ENCODE data around the gene ZRANB3. TPM values are rescaled to one million over a fixed set of nuclear protein-coding genes. Genes with fewer than 3 reads are reported as not detected.

Gene ZRANB3
- total and polyA plus RNA-seq, 2 experiments from 2014 or later = 10.5 to 16.8 TPM

DNA sequence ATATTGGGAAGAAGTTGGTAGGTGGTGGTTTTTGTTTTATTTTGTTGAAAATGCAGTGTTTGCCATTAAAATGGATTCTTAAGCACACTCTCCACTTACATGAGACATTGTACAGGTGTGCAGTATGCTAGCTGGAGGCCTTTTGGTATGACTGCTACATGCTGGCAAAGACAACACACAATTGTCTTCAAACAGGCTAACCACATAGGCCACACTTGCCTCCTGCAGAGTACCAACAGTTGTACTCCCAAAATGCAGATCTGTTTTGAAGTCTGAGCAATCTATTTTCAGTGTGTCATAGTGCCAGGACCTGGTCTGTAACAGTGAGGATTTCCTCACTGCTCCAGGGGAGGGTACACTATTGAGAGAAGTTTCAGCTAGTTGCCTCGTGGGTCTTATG, 213.6 kb downstream of the ZRANB3 start:
- no peak overlapping the region for H2AFZ ChIP-seq
- H3K27me3 ChIP-seq (ENCODE audit: insufficient read depth) = no peaks in the 10 kb centered on the region
- H3K27ac Mint-ChIP-seq = no peak overlapping the region; the same call in 1 of the 2 replicates
- no peaks in the 10 kb centered on the region for H3K36me3 Mint-ChIP-seq (ENCODE audit: low read depth)
- H3K27ac ChIP-seq (ENCODE audit: low read depth) = no peak overlapping the region
- no peaks in the 10 kb centered on the region for H4K20me1 ChIP-seq (replicated peaks; ENCODE audit: insufficient read depth)
- H3K9me2 ChIP-seq (ENCODE audit: insufficient read depth) = no peaks in the 10 kb centered on the region
- no peaks in the 10 kb centered on the region for H3K4me1 ChIP-seq (ENCODE audit: insufficient read depth)
- H3K9me3 Mint-ChIP-seq = no peaks in the 10 kb centered on the region
- H3K4me3 Mint-ChIP-seq = no peak overlapping the region
- TF ChIP-seq JUNB (IDR thresholded peaks at IDR 0.05; ENCODE audit: unreplicated experiment) = no peak
- no peak overlapping the region for H3K4me2 ChIP-seq
- no peaks in the 10 kb centered on the region for H3F3A ChIP-seq (replicated peaks; ENCODE audit: low read depth)
- no peaks in the 10 kb centered on the region for H3K36me3 ChIP-seq (ENCODE audit: insufficient read depth)
- H3K27me3 Mint-ChIP-seq (ENCODE audit: insufficient read depth, low read depth, poor library complexity) = no peaks in the 10 kb centered on the region
- ATAC-seq (no peak), DNase-seq (ENCODE audit: low spot score) (no peak)
- no peaks in the 10 kb centered on the region for H3K4me1 Mint-ChIP-seq
- no peaks in the 10 kb centered on the region for H3K79me2 ChIP-seq (replicated peaks; ENCODE audit: insufficient read depth)
- no peak overlapping the region for H3K4me3 ChIP-seq

DNA sequence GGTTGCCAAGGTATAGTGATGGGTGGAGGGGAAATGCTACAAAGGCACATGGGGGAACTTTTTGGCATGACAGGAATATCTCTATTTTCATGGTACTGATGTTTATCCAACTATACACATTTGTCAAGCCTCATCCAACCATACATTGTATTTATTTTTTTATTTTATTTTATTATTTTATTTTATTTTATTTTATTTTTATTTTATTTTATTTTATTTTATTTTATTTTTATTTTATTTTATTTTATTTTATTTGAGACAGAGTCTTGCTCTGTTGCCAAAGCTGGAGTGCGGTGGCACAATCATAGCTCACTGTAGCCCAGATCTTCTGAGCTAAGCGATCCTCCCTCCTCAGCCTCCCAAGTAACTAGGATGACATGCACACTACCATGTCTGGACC, 219.1 kb downstream of the ZRANB3 start:
- no peak overlapping the region for H3K27ac ChIP-seq (ENCODE audit: low read depth)
- no peak for DNase-seq (ENCODE audit: low spot score)
- no peaks in the 10 kb centered on the region for H3K27me3 ChIP-seq (ENCODE audit: insufficient read depth)
- no peak overlapping the region for H3K4me3 ChIP-seq
- peaks cover 9% of the 10 kb centered on the region for H3K36me3 Mint-ChIP-seq (ENCODE audit: low read depth)
- no peak overlapping the region for H2AFZ ChIP-seq
- no peaks in the 10 kb centered on the region for H3K4me1 ChIP-seq (ENCODE audit: insufficient read depth)
- peaks cover 7% of the 10 kb centered on the region; the same call in 1 of the 3 replicates for H3K4me1 Mint-ChIP-seq
- no peak overlapping the region for H3K4me2 ChIP-seq
- H3K9me2 ChIP-seq (ENCODE audit: insufficient read depth) = no peaks in the 10 kb centered on the region
- H3K36me3 ChIP-seq (ENCODE audit: insufficient read depth) = no peaks in the 10 kb centered on the region
- no peak for ATAC-seq
- no peaks in the 10 kb centered on the region for H4K20me1 ChIP-seq (replicated peaks; ENCODE audit: insufficient read depth)
- no peaks in the 10 kb centered on the region for H3F3A ChIP-seq (replicated peaks; ENCODE audit: low read depth)
- H3K27ac Mint-ChIP-seq = no peak overlapping the region
- H3K27me3 Mint-ChIP-seq (ENCODE audit: insufficient read depth, low read depth, poor library complexity) = no peaks in the 10 kb centered on the region
- no peaks in the 10 kb centered on the region; the same call in 2 of the 3 replicates for H3K9me3 Mint-ChIP-seq
- no peaks in the 10 kb centered on the region for H3K79me2 ChIP-seq (replicated peaks; ENCODE audit: insufficient read depth)
- H3K4me3 Mint-ChIP-seq = no peak overlapping the region
- TF ChIP-seq, protein P1, sequence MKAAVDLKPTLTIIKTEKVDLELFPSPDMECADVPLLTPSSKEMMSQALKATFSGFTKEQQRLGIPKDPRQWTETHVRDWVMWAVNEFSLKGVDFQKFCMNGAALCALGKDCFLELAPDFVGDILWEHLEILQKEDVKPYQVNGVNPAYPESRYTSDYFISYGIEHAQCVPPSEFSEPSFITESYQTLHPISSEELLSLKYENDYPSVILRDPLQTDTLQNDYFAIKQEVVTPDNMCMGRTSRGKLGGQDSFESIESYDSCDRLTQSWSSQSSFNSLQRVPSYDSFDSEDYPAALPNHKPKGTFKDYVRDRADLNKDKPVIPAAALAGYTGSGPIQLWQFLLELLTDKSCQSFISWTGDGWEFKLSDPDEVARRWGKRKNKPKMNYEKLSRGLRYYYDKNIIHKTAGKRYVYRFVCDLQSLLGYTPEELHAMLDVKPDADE (IDR thresholded peaks at IDR 0.05) = no peak
- TF ChIP-seq, protein P2, sequence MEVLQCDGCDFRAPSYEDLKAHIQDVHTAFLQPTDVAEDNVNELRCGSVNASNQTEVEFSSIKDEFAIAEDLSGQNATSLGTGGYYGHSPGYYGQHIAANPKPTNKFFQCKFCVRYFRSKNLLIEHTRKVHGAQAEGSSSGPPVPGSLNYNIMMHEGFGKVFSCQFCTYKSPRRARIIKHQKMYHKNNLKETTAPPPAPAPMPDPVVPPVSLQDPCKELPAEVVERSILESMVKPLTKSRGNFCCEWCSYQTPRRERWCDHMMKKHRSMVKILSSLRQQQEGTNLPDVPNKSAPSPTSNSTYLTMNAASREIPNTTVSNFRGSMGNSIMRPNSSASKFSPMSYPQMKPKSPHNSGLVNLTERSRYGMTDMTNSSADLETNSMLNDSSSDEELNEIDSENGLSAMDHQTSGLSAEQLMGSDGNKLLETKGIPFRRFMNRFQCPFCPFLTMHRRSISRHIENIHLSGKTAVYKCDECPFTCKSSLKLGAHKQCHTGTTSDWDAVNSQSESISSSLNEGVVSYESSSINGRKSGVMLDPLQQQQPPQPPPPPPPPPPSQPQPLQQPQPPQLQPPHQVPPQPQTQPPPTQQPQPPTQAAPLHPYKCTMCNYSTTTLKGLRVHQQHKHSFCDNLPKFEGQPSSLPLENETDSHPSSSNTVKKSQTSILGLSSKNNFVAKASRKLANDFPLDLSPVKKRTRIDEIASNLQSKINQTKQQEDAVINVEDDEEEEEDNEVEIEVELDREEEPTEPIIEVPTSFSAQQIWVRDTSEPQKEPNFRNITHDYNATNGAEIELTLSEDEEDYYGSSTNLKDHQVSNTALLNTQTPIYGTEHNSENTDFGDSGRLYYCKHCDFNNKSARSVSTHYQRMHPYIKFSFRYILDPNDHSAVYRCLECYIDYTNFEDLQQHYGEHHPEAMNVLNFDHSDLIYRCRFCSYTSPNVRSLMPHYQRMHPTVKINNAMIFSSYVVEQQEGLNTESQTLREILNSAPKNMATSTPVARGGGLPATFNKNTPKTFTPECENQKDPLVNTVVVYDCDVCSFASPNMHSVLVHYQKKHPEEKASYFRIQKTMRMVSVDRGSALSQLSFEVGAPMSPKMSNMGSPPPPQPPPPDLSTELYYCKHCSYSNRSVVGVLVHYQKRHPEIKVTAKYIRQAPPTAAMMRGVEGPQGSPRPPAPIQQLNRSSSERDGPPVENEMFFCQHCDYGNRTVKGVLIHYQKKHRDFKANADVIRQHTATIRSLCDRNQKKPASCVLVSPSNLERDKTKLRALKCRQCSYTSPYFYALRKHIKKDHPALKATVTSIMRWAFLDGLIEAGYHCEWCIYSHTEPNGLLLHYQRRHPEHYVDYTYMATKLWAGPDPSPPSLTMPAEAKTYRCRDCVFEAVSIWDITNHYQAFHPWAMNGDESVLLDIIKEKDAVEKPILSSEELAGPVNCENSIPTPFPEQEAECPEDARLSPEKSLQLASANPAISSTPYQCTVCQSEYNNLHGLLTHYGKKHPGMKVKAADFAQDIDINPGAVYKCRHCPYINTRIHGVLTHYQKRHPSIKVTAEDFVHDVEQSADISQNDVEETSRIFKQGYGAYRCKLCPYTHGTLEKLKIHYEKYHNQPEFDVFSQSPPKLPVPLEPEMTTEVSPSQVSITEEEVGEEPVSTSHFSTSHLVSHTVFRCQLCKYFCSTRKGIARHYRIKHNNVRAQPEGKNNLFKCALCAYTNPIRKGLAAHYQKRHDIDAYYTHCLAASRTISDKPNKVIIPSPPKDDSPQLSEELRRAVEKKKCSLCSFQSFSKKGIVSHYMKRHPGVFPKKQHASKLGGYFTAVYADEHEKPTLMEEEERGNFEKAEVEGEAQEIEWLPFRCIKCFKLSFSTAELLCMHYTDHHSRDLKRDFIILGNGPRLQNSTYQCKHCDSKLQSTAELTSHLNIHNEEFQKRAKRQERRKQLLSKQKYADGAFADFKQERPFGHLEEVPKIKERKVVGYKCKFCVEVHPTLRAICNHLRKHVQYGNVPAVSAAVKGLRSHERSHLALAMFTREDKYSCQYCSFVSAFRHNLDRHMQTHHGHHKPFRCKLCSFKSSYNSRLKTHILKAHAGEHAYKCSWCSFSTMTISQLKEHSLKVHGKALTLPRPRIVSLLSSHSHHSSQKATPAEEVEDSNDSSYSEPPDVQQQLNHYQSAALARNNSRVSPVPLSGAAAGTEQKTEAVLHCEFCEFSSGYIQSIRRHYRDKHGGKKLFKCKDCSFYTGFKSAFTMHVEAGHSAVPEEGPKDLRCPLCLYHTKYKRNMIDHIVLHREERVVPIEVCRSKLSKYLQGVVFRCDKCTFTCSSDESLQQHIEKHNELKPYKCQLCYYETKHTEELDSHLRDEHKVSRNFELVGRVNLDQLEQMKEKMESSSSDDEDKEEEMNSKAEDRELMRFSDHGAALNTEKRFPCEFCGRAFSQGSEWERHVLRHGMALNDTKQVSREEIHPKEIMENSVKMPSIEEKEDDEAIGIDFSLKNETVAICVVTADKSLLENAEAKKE (CRISPR knock-in tag; IDR thresholded peaks at IDR 0.05) = no peak
- TF ChIP-seq STAT1 (IDR thresholded peaks at IDR 0.05; ENCODE audit: unreplicated experiment) = no peak
- no peak for TF ChIP-seq ZNF114 (CRISPR knock-in tag; IDR thresholded peaks at IDR 0.05)
- TF ChIP-seq CREB1 (CRISPR knock-in tag; IDR thresholded peaks at IDR 0.05; ENCODE audit: low read depth) = no peak
- no peak for TF ChIP-seq POLR2AphosphoS5 (IDR thresholded peaks at IDR 0.05; ENCODE audit: low read depth)
- no peak for TF ChIP-seq EZH2phosphoT487 (IDR thresholded peaks at IDR 0.05; ENCODE audit: unreplicated experiment)
- TF ChIP-seq, protein P3, sequence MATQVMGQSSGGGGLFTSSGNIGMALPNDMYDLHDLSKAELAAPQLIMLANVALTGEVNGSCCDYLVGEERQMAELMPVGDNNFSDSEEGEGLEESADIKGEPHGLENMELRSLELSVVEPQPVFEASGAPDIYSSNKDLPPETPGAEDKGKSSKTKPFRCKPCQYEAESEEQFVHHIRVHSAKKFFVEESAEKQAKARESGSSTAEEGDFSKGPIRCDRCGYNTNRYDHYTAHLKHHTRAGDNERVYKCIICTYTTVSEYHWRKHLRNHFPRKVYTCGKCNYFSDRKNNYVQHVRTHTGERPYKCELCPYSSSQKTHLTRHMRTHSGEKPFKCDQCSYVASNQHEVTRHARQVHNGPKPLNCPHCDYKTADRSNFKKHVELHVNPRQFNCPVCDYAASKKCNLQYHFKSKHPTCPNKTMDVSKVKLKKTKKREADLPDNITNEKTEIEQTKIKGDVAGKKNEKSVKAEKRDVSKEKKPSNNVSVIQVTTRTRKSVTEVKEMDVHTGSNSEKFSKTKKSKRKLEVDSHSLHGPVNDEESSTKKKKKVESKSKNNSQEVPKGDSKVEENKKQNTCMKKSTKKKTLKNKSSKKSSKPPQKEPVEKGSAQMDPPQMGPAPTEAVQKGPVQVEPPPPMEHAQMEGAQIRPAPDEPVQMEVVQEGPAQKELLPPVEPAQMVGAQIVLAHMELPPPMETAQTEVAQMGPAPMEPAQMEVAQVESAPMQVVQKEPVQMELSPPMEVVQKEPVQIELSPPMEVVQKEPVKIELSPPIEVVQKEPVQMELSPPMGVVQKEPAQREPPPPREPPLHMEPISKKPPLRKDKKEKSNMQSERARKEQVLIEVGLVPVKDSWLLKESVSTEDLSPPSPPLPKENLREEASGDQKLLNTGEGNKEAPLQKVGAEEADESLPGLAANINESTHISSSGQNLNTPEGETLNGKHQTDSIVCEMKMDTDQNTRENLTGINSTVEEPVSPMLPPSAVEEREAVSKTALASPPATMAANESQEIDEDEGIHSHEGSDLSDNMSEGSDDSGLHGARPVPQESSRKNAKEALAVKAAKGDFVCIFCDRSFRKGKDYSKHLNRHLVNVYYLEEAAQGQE (IDR thresholded peaks at IDR 0.05; ENCODE audit: unreplicated experiment) = no peak
- no peak for TF ChIP-seq EZH2 (IDR thresholded peaks at IDR 0.05; ENCODE audit: low read depth, unreplicated experiment)
- no peak for TF ChIP-seq NANOG (IDR thresholded peaks at IDR 0.05; ENCODE audit: borderline replicate concordance)
- TF ChIP-seq JUNB (IDR thresholded peaks at IDR 0.05; ENCODE audit: unreplicated experiment) = no peak
- no peak for TF ChIP-seq ZNF331 (CRISPR knock-in tag; IDR thresholded peaks at IDR 0.05; ENCODE audit: low read depth)

All from GM23338 (cell line).